Activated CD4-positive, alpha-beta T cell treated with anti-CD3 and anti-CD28 coated beads, Interleukin-2, amount 10 ng/mL, durations not matched to agents 24 days and 14 days (primary cell): ENCODE data around the gene PTRH2. TPM values are rescaled to one million over a fixed set of nuclear protein-coding genes. Genes with fewer than 3 reads are reported as not detected.
"Not testable (repeated sequence)": the region's sequence is repeated elsewhere in the genome, so short reads cannot be mapped to it uniquely, and the experiment has no call there.

Experiments
- DNase-seq: peaks from one replicate; pipeline ENCODE4 v3.0.0; 2022
- H3K27ac Mint-ChIP-seq: one replicate; pipeline ENCODE4 v1.8.0; 2022; ENCODE audit warnings: mild to moderate bottlenecking, mixed read lengths
- H3K27me3 Mint-ChIP-seq: one replicate; pipeline ENCODE4 v1.8.0; 2022; ENCODE audit warnings: mixed read lengths
- H3K36me3 Mint-ChIP-seq: one replicate; pipeline ENCODE4 v1.8.0; 2022; ENCODE audit warnings: low read depth, mild to moderate bottlenecking, mixed read lengths
- H3K4me1 Mint-ChIP-seq: one replicate; pipeline ENCODE4 v1.8.0; 2021; ENCODE audit warnings: mixed read lengths
- H3K4me3 Mint-ChIP-seq: one replicate; pipeline ENCODE4 v1.8.0; 2022; ENCODE audit warnings: mild to moderate bottlenecking, moderate library complexity, mixed read lengths
- H3K9me3 Mint-ChIP-seq: one replicate; pipeline ENCODE4 v1.8.0; 2021; ENCODE audit warnings: mixed read lengths
- intact Hi-C: fragments of 100-400 bp; cut with micrococcal nuclease; formaldehyde crosslinking; loops from one replicate; pipeline ENCODE4 v1.15.1; 2023
- total RNA-seq: library from RNA; stranded (reverse); gene quantifications from 2 replicates; pipeline ENCODE4 v1.2.3, GENCODE V29; 2022

PTRH2 gene
- 49.0 and 50.3 TPM in 2 replicates for total RNA-seq

- H3K27me3 Mint-ChIP-seq, result no peaks in the 10 kb centered on the region
- H3K9me3 Mint-ChIP-seq, result no peaks in the 10 kb centered on the region
- H3K4me1 Mint-ChIP-seq, result peaks cover 43% of the 10 kb centered on the region
- peak; percentile 98 for DNase-seq
- H3K4me3 Mint-ChIP-seq, result peak within 1 kb of the TSS; percentile 91
- intact Hi-C loops, result loop anchor here (1.0 to 5.0 kb wide), 4 partner anchors 88 to 1190 kb away; partner anchors contain the start of genes CLTC and TUBD1
- H3K27ac Mint-ChIP-seq, result peak within 1 kb of the TSS; percentile 87
- H3K36me3 Mint-ChIP-seq, result peaks cover 36% of the 10 kb centered on the region
Measured at GRCh38 chr17:59707149-59707970, at the start of gene PTRH2, which contains the start of gene VMP1. Gene PTRH2 (minus strand): TSS chr17:59707430. CDS start chr17:59697978, 9,452 bp downstream. Gene VMP1 (plus strand): TSS chr17:59707654. CDS start chr17:59731447, 23,793 bp downstream.

- H3K9me3 Mint-ChIP-seq, result no peaks in the 10 kb centered on the region
- H3K27ac Mint-ChIP-seq, result peak overlapping the region; percentile 85
- intact Hi-C loops, result no loop called here
- H3K27me3 Mint-ChIP-seq, result no peaks in the 10 kb centered on the region
- H3K4me3 Mint-ChIP-seq, result peak overlapping the region; percentile 39
- peaks cover 60% of the 10 kb centered on the region for H3K4me1 Mint-ChIP-seq
- peaks cover 41% of the 10 kb centered on the region for H3K36me3 Mint-ChIP-seq
- DNase-seq, result no peak
Measured at GRCh38 chr17:59756236-59756818, 49.1 kb upstream of the PTRH2 start.

- Mint-ChIP-seq H3K4me3 (peak overlapping the region; percentile 71), H3K36me3 (peaks cover 34% of the 10 kb centered on the region), H3K27ac (peak overlapping the region; percentile 85), H3K4me1 (peaks cover 60% of the 10 kb centered on the region)
- H3K27me3 Mint-ChIP-seq, H3K9me3 Mint-ChIP-seq: not testable (repeated sequence)
- peak; percentile 57 for DNase-seq
- intact Hi-C loops, result loop anchor here (2.0 kb wide), 1 partner anchor 82 kb away; no protein-coding TSS in a partner anchor
Measured at GRCh38 chr17:59755069-59755468, 47.8 kb upstream of the PTRH2 start.

GRCh38 chr17:59754552-59754951 is 47.3 kb upstream of the PTRH2 start:
- Mint-ChIP-seq H3K36me3 (peaks cover 30% of the 10 kb centered on the region), H3K27me3 (no peaks in the 10 kb centered on the region), H3K4me1 (peaks cover 59% of the 10 kb centered on the region), H3K9me3 (no peaks in the 10 kb centered on the region), H3K4me3 (peak overlapping the region; percentile 71), H3K27ac (peak overlapping the region; percentile 85)
- DNase-seq, result peak; percentile 73
- intact Hi-C loops, result loop anchor here (1.0 to 5.0 kb wide), 4 partner anchors 8 to 283 kb away; no protein-coding TSS in a partner anchor

- no peaks in the 10 kb centered on the region for H3K9me3 Mint-ChIP-seq
- peak; percentile 85 for DNase-seq
- peak overlapping the region; percentile 71 for H3K4me3 Mint-ChIP-seq
- peaks cover 23% of the 10 kb centered on the region for H3K36me3 Mint-ChIP-seq
- H3K27me3 Mint-ChIP-seq, result no peaks in the 10 kb centered on the region
- H3K4me1 Mint-ChIP-seq, result peaks cover 58% of the 10 kb centered on the region
- intact Hi-C loops, result loop anchor here (1.0 to 5.0 kb wide), 6 partner anchors 9 to 284 kb away; no protein-coding TSS in a partner anchor
- H3K27ac Mint-ChIP-seq, result peak overlapping the region; percentile 85
Measured at GRCh38 chr17:59753522-59754467, 46.6 kb upstream of the PTRH2 start.

GRCh38 chr17:59752922-59753321 is 45.7 kb upstream of the PTRH2 start:
- Mint-ChIP-seq H3K27me3 (no peaks in the 10 kb centered on the region), H3K9me3 (no peaks in the 10 kb centered on the region), H3K4me3 (peak overlapping the region; percentile 70), H3K4me1 (peaks cover 54% of the 10 kb centered on the region), H3K36me3 (peaks cover 17% of the 10 kb centered on the region), H3K27ac (peak overlapping the region; percentile 85)
- intact Hi-C loops, result loop anchor here (1.0 to 5.0 kb wide), 4 partner anchors 33 to 284 kb away; no protein-coding TSS in a partner anchor
- DNase-seq, result no peak

- intact Hi-C loops, result loop anchor here (1.0 to 5.0 kb wide), 2 partner anchors 94 to 285 kb away; no protein-coding TSS in a partner anchor
- no peak for DNase-seq
- Mint-ChIP-seq H3K4me3 (peak overlapping the region; percentile 61), H3K27me3 (no peaks in the 10 kb centered on the region), H3K36me3 (peaks cover 15% of the 10 kb centered on the region), H3K4me1 (peaks cover 51% of the 10 kb centered on the region), H3K27ac (peak overlapping the region; percentile 83), H3K9me3 (no peaks in the 10 kb centered on the region)
Measured at GRCh38 chr17:59752446-59752845, 45.2 kb upstream of the PTRH2 start.

- peak; percentile 71 for DNase-seq
- Mint-ChIP-seq H3K4me1 (peaks cover 53% of the 10 kb centered on the region), H3K27me3 (no peaks in the 10 kb centered on the region), H3K36me3 (peaks cover 15% of the 10 kb centered on the region), H3K9me3 (no peaks in the 10 kb centered on the region), H3K27ac (peak overlapping the region; percentile 83), H3K4me3 (peak overlapping the region; percentile 61)
- intact Hi-C loops, result loop anchor here (1.0 to 5.0 kb wide), 2 partner anchors 94 to 285 kb away; no protein-coding TSS in a partner anchor
Measured at GRCh38 chr17:59751955-59752413, 44.8 kb upstream of the PTRH2 start.

GRCh38 chr17:59748591-59748990 is 41.4 kb upstream of the PTRH2 start:
- H3K27me3 Mint-ChIP-seq, result no peaks in the 10 kb centered on the region
- H3K9me3 Mint-ChIP-seq, result no peaks in the 10 kb centered on the region
- H3K36me3 Mint-ChIP-seq, result peaks cover 4% of the 10 kb centered on the region
- no peak for DNase-seq
- H3K4me1 Mint-ChIP-seq, result peaks cover 31% of the 10 kb centered on the region
- H3K27ac Mint-ChIP-seq, result no peak overlapping the region
- intact Hi-C loops, result no loop called here
- H3K4me3 Mint-ChIP-seq, result no peak overlapping the region

- Mint-ChIP-seq H3K4me3 (no peak overlapping the region), H3K27me3 (no peaks in the 10 kb centered on the region), H3K4me1 (peaks cover 19% of the 10 kb centered on the region), H3K9me3 (no peaks in the 10 kb centered on the region), H3K36me3 (peaks cover 11% of the 10 kb centered on the region), H3K27ac (peak overlapping the region; percentile 20)
- intact Hi-C loops, result loop anchor here (1.0 kb wide), 1 partner anchor 112 kb away; no protein-coding TSS in a partner anchor
- peak; percentile 74 for DNase-seq
Measured at GRCh38 chr17:59746849-59747445, 39.7 kb upstream of the PTRH2 start.

GRCh38 chr17:59745040-59745439 is 37.8 kb upstream of the PTRH2 start:
- H3K9me3 Mint-ChIP-seq, result no peaks in the 10 kb centered on the region
- no peaks in the 10 kb centered on the region for H3K27me3 Mint-ChIP-seq
- no peak for DNase-seq
- H3K27ac Mint-ChIP-seq, result no peak overlapping the region
- no peak overlapping the region for H3K4me3 Mint-ChIP-seq
- H3K4me1 Mint-ChIP-seq, result peaks cover 10% of the 10 kb centered on the region
- intact Hi-C loops, result no loop called here
- H3K36me3 Mint-ChIP-seq, result peaks cover 11% of the 10 kb centered on the region

GRCh38 chr17:59743842-59744241 is 36.6 kb upstream of the PTRH2 start:
- no peak for DNase-seq
- intact Hi-C loops, result no loop called here
- Mint-ChIP-seq H3K27ac (no peak overlapping the region), H3K27me3 (no peaks in the 10 kb centered on the region), H3K4me3 (no peak overlapping the region), H3K9me3 (no peaks in the 10 kb centered on the region), H3K4me1 (peaks cover 9% of the 10 kb centered on the region), H3K36me3 (peaks cover 13% of the 10 kb centered on the region)
